HG02610 (cell line): Measurements from ENCODE around the gene TMEM232.
"Not testable (repeated sequence)": the region's sequence is repeated elsewhere in the genome, so short reads cannot be mapped to it uniquely, and the experiment has no call there.

Experiments used
- ATAC-seq: cut with Tn5 transposase; IDR thresholded peaks from one replicate; pipeline ENCODE4 v1.9.1; 2021; ENCODE audit warnings: mild to moderate bottlenecking, moderate library complexity; ENCODE audit not compliant: unreplicated experiment

Gene TMEM232

GRCh38 chr5:110536120-110537115 lies 190.1 kb downstream of the TMEM232 start:
- ATAC-seq: no peak

GRCh38 chr5:110535146-110535545 lies 191.3 kb downstream of the TMEM232 start:
- not testable (repeated sequence) for ATAC-seq

GRCh38 chr5:110525762-110526161 lies 200.7 kb downstream of the TMEM232 start:
- ATAC-seq: no peak

- ATAC-seq: no peak
These were observed 209.1 kb downstream of the TMEM232 start for GRCh38 chr5:110517396-110517795.

- no peak for ATAC-seq
These were observed 212.4 kb downstream of the TMEM232 start for GRCh38 chr5:110514030-110514429.

- ATAC-seq: no peak
These were observed 214.2 kb downstream of the TMEM232 start for GRCh38 chr5:110512266-110512665.

DNA sequence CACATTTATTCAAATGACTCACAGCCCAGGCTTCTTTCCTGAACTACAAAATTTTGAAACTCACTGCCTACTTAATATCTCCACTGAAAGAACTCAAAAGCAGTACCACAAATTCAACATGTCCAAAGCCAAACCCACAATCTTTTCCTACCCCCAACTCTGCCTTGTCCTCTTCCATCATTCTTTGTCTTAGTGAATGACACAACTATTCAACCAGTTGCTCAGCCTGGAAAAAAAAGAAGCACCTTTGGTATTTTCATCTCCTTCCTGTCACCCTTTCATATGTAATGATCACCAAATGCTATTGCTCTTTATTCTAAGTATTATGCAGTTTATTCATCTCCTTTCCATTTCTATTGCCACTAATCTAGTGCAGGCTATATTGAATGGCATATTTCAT lies 216.3 kb downstream of the TMEM232 start:
- ATAC-seq: no peak

DNA sequence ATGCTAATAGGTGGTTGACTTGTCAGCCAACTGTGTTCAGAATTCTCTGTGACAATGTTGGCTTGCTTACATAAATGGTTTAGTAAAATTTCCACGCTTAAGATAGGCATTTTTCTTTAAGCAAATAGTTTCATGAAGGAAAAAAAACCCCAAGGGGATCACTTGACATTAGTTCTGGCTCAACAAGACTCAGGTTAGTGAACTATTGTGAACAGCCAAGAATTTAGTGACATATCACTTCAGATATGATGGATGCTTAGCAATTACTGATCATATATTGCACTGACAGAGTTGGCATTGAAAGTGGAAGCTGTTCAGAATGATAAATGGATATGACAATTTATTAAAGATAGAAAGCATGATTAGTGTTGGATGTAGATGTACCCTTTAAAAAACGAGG lies 218.5 kb downstream of the TMEM232 start:
- ATAC-seq: no peak

GRCh38 chr5:110506378-110506777 lies 220.1 kb downstream of the TMEM232 start:
- ATAC-seq: no peak

DNA sequence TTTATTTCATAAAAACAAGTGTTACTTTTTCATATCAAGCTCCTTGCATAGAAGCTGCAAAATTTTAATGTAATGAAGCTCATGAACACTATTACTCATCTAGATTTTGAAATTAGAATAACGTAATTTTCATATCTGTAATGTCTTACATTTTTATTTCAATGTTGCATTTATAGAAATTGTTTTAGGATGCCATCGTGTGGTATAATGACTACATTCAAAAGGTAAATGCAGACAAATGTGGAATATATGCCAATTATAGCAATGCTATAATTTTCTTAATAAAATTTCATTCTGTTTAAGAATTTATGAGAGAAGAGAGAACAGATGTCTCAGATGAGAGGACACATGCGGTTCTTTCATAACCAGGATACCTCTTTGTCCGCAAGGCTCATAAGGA lies 230.2 kb downstream of the TMEM232 start:
- no peak for ATAC-seq

DNA sequence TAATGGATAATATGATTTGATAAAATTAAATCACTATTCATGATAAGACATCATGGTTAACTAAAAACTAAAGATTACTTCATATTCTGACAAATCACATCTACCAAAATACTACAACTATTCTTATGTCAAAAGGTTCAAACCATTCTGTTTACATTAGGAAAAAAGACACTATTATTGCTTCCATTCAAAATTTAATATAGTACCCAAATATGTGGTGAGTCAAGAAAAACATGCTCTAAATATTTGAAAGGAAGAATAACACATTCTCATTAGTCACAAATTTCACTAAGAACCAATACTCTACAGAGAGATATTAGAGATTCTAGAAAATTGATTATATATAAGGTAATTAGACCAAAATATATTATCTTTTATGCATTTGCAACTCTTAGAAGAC lies 234.0 kb downstream of the TMEM232 start:
- no peak for ATAC-seq

DNA sequence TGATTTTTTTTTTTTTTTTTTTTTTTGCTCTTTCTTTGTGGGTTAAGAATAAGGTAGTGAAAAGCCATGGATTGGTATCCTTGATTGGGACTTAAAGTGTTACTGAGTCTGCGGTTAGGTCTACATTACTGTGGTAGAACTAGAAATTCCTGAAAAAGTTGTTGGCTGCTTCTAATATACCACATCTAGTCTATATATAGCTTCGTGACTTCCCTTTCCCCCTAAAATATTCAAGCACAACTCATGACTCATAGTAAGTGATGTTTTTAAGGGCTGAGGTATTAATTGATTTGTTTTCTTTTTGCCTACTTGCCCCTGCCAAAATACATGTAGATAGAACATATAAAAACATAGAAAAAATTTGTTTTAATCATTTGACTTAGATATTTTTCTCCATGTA lies 247.6 kb downstream of the TMEM232 start:
- ATAC-seq: no peak

DNA sequence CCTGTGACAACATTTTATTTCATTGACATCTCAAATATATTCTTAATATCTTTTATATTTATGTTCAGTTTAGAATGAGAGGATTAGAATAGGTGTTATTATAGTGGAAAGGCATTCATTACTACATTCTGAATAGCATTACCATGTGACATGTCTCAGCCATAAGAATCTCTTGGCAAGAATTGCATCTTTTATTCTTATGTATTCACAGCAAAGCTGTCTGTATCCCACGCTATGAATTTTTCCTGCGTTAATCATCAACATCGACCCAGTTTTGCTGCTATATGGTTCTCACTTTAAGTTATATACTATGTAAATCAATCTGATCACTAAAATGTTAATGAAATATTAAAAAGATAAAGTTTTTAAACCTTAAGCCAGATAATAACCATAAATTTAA lies 248.6 kb downstream of the TMEM232 start:
- ATAC-seq: no peak

GRCh38 chr5:110476164-110476563 lies 250.3 kb downstream of the TMEM232 start:
- ATAC-seq: no peak

GRCh38 chr5:110475529-110475928 lies 250.9 kb downstream of the TMEM232 start:
- no peak for ATAC-seq

DNA sequence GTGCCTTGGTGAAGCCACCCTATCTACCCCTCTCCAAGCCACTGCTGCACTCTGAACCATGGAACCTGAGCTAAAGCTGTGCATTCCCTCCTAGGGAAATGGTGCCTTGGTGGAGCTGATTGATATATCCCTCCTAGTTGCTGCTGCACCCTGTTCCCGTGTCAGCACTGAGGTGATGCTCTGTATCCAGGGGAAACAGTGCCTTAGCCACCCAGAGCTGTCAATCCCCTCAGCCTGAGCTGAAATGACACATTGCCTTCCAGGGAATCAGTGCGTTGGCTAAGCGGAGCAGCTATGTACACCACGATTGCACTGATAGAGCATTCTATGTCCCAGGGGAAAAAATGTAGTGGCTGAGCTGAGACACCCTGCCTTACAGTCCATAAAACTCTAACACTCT lies 257.0 kb downstream of the TMEM232 start:
- no peak for ATAC-seq

DNA sequence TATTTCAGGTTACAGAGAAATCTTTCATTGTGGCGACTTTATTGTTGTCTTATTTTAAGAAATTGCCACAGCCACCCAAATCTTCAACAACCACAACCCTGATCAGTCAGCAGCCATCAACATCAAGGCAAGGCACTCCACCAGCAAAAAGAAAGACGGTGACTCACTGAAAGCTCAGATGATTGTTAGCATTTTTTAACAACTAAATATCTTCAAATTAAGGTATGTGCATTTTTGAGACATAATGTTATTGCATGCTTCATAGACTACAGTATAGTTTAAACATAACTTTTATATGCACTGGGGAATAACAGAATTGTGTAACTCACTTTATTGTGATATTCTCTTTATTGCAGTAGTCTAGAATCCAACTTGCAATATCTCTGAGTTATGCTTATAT lies 263.4 kb downstream of the TMEM232 start:
- no peak for ATAC-seq

- ATAC-seq: no peak
These were observed 265.6 kb downstream of the TMEM232 start for GRCh38 chr5:110460837-110461236.

- no peak for ATAC-seq
These were observed 268.2 kb downstream of the TMEM232 start for GRCh38 chr5:110458313-110458712.

DNA sequence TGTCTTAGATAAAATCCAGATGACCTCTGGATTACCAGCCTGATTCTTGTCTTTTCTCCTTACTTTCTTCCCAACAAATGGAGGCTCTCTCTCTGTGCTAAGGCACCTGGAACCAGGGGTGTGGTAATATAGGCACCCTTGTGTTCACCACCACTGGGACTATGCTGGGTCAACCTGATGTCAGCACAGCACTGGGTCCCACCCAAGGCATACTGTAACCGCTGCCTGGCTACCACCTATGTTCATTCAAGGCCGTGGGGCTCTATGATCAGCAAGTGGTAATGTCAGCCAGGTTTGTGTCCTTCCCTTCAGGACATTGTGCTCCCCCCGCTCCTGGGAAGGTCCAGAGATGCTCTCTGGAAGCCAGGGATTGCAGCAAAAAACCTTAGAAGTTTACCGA lies 283.6 kb downstream of the TMEM232 start:
- no peak for ATAC-seq

GRCh38 chr5:110441035-110441434 lies 285.4 kb downstream of the TMEM232 start:
- peak; percentile 70 for ATAC-seq

DNA sequence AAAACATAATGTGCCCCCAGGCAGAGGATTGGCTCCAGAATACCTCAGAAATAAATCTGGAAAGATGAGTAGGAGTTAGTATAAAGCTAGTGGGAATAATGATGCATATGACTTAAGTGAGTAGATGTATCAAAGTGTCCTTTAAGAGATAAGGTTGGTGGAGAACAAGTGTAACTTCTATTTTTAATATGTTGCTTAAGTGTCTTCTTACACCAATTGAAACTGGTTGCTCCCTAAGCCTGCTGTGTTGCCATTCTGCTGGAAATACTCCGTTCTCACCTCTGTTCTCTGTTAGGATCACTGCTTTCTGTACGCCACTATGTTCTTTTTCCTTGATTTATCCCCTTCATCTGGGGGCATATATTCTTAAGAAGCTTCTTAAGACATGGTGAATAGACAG lies 286.4 kb downstream of the TMEM232 start:
- no peak for ATAC-seq

GRCh38 chr5:110439296-110439695 lies 287.2 kb downstream of the TMEM232 start:
- ATAC-seq: no peak
